Muscle layer of duodenum (tissue), 2 donors: Measurements from ENCODE around the gene MMEL1.

Experiments used
- H3K27ac ChIP-seq: one replicate; pipeline ENCODE4 v1.7.0; 2013; ENCODE audit warnings: mild to moderate bottlenecking, low read length
- H3K27me3 ChIP-seq: one replicate; pipeline ENCODE4 v1.7.0; 2013; ENCODE audit warnings: low read depth, mild to moderate bottlenecking, control low read depth, low read length
- H3K36me3 ChIP-seq, 2 donors: one replicate each; pipeline ENCODE4 v1.7.0; 2013; ENCODE audit warnings: low read length in 2 of 2, control low read depth in 1 of 2, mild to moderate bottlenecking in 1 of 2; ENCODE audit not compliant: insufficient read depth in 2 of 2, control insufficient read depth in 1 of 2
- H3K4me1 ChIP-seq, 2 donors: one replicate each; pipeline ENCODE4 v1.7.0; 2013; ENCODE audit warnings: low read length in 2 of 2, mild to moderate bottlenecking in 2 of 2, control low read depth in 1 of 2, moderate library complexity in 1 of 2; ENCODE audit not compliant: insufficient read depth in 2 of 2, control insufficient read depth in 1 of 2
- H3K4me3 ChIP-seq, 2 donors: one replicate each; pipeline ENCODE4 v1.7.0; 2013; ENCODE audit warnings: low read length in 2 of 2, low read depth in 1 of 2, mild to moderate bottlenecking in 1 of 2
- H3K9me3 ChIP-seq, 2 donors: one replicate each; pipeline ENCODE4 v1.7.0; 2013; ENCODE audit warnings: low read length in 2 of 2, control low read depth in 1 of 2, mild to moderate bottlenecking in 1 of 2; ENCODE audit not compliant: control insufficient read depth in 1 of 2
- donor health status: healthy.

MMEL1 gene

DNA sequence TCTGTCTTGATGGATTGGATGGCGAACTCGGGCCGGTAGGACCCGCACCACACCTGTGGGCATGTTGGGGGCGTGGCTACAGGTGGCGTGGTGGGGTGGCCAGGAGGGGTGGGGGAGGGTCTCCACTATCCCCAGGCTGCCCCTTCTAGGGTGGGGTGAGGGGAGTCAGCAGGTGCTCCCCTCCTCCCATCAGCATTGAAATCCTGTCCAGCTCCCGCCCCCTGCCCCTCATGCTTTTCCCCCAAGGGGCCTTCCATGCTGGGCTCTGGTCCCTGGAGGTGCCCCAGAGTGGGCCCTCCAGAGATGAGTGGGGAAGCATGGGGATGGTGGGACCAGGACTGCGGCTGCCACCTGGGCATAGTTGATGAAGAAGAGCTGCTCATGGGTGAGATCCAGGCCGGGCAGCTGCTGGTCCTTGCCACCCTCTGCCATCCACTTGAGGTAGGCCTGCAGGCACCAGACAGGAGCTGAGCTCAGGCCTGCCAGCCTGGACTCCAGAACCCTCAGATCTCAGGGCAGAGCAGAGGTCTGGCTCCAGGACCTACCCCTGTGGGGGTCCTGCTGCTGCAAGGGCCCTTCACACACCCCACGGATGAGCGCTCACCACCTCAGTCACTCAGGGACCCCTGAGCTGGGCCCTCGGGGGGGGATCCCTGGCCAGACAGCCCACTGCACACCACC lies 41.1 kb downstream of the MMEL1 start:
- Histone ChIP-seq H3K36me3 (peaks cover 0 to 10% of the 10 kb centered on the region in 2 donors), H3K4me1 (peaks cover 0 to 18% of the 10 kb centered on the region in 2 donors), H3K27ac (no peak overlapping the region), H3K4me3 (no peak overlapping the region), H3K9me3 (no peaks in the 10 kb centered on the region), H3K27me3 (no peaks in the 10 kb centered on the region)

- Histone ChIP-seq H3K27ac (no peak overlapping the region), H3K4me1 (peaks cover 0 to 18% of the 10 kb centered on the region in 2 donors), H3K27me3 (no peaks in the 10 kb centered on the region), H3K36me3 (peaks cover 0 to 10% of the 10 kb centered on the region in 2 donors), H3K4me3 (no peak overlapping the region), H3K9me3 (no peaks in the 10 kb centered on the region)
These were observed 41.6 kb downstream of the MMEL1 start for GRCh38 chr1:2591233-2591580.

- Histone ChIP-seq H3K27ac (no peak overlapping the region), H3K4me3 (no peak overlapping the region)
These were observed 42.3 kb downstream of the MMEL1 start for GRCh38 chr1:2590233-2591141.

GRCh38 chr1:2589431-2590232 lies 43.2 kb downstream of the MMEL1 start:
- no peak overlapping the region for H3K4me3 ChIP-seq
- no peaks in the 10 kb centered on the region for H3K9me3 ChIP-seq
- H3K36me3 ChIP-seq = peaks cover 0 to 10% of the 10 kb centered on the region in 2 donors
- H3K4me1 ChIP-seq = peaks cover 0 to 28% of the 10 kb centered on the region in 2 donors
- H3K27me3 ChIP-seq = no peaks in the 10 kb centered on the region
- no peak overlapping the region for H3K27ac ChIP-seq

More at GRCh38 chr1:2590233-2591141, 42.3 kb downstream of the MMEL1 start:
- no peaks in the 10 kb centered on the region for H3K27me3 ChIP-seq
- H3K36me3 ChIP-seq = peaks cover 0 to 10% of the 10 kb centered on the region in 2 donors
- no peaks in the 10 kb centered on the region for H3K9me3 ChIP-seq
- H3K4me1 ChIP-seq = peaks cover 0 to 19% of the 10 kb centered on the region in 2 donors

DNA sequence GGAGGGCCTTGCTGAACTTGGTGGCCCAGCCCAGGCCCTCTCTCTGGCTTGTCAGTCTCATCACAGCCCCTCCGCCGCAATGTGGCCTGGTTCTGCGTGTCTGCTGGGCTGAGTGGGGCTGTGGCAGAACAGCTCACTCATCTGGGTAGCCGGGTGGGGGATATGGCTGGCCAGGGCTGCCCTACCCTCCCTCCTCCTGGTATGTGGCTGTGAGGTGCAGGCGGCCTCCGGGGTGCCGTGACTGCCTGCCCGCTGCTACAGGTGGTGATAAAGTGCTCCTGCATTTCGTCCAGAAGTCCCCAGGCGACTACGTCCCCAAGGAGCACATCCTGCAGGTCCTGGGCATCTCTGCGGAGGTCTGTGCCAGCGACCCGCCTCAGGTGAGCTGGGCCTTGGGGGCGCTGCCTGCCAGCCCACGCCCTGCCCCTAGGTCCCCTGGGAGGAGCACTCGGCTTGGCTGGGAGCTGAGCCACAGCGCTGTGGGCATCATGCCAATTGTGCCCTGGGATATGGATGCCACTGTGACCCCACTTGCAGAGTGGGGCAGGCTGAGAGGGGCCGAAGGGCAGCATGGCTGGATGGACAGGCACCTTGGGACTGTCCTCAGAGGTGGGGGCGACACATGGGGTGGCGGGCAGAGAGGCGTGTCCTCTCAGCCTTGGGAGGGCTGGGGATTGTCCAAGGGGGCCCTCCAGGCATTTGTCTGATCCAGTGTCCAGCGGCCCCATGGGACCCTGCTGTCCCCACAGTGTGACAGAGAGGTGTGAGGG lies 44.0 kb downstream of the MMEL1 start:
- Histone ChIP-seq H3K4me3 (no peak overlapping the region), H3K9me3 (no peaks in the 10 kb centered on the region), H3K36me3 (peaks cover 0 to 10% of the 10 kb centered on the region in 2 donors), H3K27me3 (no peaks in the 10 kb centered on the region), H3K4me1 (peaks cover 0 to 31% of the 10 kb centered on the region in 2 donors), H3K27ac (no peak overlapping the region)

DNA sequence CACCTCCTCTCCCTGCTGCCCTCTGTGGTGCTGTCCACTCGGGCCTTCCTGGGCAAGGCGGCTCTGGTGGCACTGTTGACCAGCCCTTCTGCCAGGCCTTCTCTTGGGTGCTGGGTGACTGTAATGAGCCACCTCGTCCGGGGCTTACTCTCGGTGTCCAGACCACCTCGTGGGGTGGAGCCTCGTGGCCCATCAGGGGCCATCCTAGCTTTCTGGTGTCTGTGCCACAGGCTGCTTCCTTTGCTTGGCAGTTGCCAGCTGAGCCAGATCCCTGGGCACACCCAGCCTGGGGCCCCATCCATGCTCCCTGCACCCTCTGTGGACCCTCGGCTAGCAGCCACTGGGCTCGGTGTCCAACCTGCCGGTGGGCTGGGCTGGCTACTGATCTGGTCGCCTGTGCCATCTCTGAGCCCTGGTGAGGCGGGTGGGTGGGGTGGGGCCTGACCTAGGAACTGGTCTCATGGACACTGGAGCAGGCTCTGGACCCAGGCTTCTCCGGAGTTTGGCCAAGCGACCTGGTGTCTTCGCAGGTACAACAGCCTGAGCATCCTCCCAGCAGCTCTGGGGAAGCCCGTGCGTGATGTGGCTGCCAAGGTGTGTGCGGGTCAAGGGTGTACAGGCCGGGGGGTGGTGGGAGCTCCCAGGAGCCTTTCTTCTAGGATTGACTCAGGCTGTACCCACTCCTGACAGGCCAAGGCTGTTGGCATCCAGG lies 44.8 kb downstream of the MMEL1 start:
- H3K27ac ChIP-seq = no peak overlapping the region
- peak overlapping the region; percentile 64 to 82 for H3K4me3 ChIP-seq
- H3K9me3 ChIP-seq = no peaks in the 10 kb centered on the region
- peaks cover 0 to 34% of the 10 kb centered on the region in 2 donors for H3K4me1 ChIP-seq
- H3K27me3 ChIP-seq = no peaks in the 10 kb centered on the region
- peaks cover 0 to 10% of the 10 kb centered on the region in 2 donors for H3K36me3 ChIP-seq

- Histone ChIP-seq H3K9me3 (no peaks in the 10 kb centered on the region), H3K36me3 (peaks cover 0 to 10% of the 10 kb centered on the region in 2 donors), H3K4me3 (peak overlapping the region; percentile 64 to 82), H3K27ac (no peak overlapping the region), H3K27me3 (no peaks in the 10 kb centered on the region), H3K4me1 (peaks cover 0 to 34% of the 10 kb centered on the region in 2 donors)
These were observed 45.6 kb downstream of the MMEL1 start for GRCh38 chr1:2587071-2587859.

DNA sequence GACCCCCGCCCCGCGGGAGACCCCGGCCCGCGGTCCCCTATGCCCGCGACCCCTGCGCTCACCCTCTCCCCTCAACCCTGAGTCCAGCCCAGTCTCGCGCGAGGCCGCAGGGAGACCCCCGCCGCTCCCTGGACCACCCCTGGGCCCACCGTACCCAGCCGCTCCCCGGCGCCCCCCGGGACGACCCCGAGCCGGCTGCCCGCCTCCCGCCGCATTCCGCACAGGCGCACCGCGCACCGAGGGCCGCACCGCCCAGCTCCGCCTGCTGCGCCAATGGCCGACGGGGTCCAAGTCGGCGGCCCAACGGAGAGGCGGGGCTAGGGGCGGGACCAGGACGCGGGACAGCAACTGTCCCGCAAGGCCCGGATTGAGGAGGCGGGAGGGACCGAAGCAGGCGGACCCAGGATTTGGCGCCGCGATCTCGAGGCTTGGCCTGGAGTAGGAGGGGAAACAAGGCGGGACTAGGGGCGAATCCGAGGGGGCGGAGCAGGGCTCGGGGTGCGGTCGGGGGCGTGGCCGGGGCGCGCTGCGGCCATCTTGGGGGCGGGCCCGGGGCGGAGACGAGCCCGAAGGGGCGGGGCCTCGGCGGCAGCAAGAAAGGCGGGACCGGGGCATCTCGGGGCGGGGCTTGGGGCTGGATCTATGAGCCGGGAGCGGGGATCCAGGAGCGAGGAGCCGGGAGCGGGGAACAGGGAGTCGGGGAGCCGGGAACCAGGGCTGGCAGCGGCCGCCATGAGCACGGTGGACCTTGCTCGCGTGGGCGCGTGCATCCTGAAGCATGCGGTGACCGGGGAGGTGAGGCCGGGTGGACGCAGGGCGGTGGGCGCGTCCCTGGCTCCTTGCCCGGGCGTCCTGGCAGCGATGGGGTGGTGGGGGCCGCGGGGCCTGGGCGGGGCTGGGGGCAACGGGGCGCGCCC lies 46.4 kb downstream of the MMEL1 start, which contains the start of gene PRXL2B:
Gene PRXL2B, plus strand, starts transcription at position 624 of the 917 bp plus-strand sequence. Its CDS starts 109 bp downstream, at position 733.
- Histone ChIP-seq H3K4me3 (peak within 1 kb of the TSS; percentile 80 to 82), H3K27ac (peak within 1 kb of the TSS; percentile 97), H3K36me3 (peaks cover 0 to 10% of the 10 kb centered on the region in 2 donors), H3K27me3 (no peaks in the 10 kb centered on the region), H3K9me3 (no peaks in the 10 kb centered on the region), H3K4me1 (peaks cover 0 to 34% of the 10 kb centered on the region in 2 donors)
